PFSK-1 (cell line): ENCODE measurements around the gene CCNYL1.

Source experiments
- POLR2AphosphoS5 ChIP-seq: IDR thresholded peaks from 2 replicates; pipeline ENCODE4 v1.6.1; 2012; ENCODE audit warnings: low read depth, mild to moderate bottlenecking, control low read depth, low read length, moderate library complexity
- TAF1 ChIP-seq: IDR thresholded peaks from 2 replicates; pipeline ENCODE4 v1.6.1; 2012; ENCODE audit warnings: low read length, control low read depth, borderline replicate concordance; ENCODE audit not compliant: insufficient read depth
- TF ChIP-seq, protein P1 (sequence below), 2 experiments: IDR thresholded peaks; 2 replicates each; pipeline versions ENCODE4 v1.6.1 to v1.8.0; 2011 to 2012; ENCODE audit warnings: low read depth in 2 of 2, low read length in 2 of 2, control low read depth in 1 of 2, inconsistent platforms in 1 of 2, mild to moderate bottlenecking in 1 of 2, moderate library complexity in 1 of 2; ENCODE audit not compliant: insufficient read depth in 1 of 2

DNA sequence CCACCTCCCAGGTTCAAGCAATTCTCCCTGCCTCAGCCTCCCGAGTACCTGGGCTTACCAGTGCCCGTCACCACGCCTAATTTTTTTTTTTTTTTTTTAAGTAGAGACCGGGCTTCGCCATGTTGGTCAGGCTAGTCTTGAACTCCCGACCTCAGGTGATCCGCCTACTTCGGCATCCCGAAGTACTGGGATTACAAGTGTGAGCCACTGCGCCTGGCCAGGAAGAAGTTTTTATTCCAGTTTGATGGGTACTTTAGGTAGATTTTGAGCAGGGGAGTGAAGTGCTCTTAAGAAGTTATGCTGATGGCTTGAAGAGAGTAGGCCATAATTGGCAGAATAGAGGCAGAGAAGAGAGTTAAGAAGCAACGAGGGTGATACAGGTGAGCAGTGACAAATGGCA is 33.0 kb downstream of the CCNYL1 start:
- TF ChIP-seq POLR2AphosphoS5 (no peak), TAF1 (no peak)
- TF ChIP-seq, protein P1, sequence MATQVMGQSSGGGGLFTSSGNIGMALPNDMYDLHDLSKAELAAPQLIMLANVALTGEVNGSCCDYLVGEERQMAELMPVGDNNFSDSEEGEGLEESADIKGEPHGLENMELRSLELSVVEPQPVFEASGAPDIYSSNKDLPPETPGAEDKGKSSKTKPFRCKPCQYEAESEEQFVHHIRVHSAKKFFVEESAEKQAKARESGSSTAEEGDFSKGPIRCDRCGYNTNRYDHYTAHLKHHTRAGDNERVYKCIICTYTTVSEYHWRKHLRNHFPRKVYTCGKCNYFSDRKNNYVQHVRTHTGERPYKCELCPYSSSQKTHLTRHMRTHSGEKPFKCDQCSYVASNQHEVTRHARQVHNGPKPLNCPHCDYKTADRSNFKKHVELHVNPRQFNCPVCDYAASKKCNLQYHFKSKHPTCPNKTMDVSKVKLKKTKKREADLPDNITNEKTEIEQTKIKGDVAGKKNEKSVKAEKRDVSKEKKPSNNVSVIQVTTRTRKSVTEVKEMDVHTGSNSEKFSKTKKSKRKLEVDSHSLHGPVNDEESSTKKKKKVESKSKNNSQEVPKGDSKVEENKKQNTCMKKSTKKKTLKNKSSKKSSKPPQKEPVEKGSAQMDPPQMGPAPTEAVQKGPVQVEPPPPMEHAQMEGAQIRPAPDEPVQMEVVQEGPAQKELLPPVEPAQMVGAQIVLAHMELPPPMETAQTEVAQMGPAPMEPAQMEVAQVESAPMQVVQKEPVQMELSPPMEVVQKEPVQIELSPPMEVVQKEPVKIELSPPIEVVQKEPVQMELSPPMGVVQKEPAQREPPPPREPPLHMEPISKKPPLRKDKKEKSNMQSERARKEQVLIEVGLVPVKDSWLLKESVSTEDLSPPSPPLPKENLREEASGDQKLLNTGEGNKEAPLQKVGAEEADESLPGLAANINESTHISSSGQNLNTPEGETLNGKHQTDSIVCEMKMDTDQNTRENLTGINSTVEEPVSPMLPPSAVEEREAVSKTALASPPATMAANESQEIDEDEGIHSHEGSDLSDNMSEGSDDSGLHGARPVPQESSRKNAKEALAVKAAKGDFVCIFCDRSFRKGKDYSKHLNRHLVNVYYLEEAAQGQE (IDR thresholded peaks at IDR 0.05; ENCODE audit: insufficient read depth in 1 of 2, low read depth in 2 of 2, low read length in 2 of 2), result no peak
